OCI-LY1 (cell line): ENCODE data around the gene ACHE.

Experiments used
- EZH2 ChIP-seq: fragments of 200-600 bp; sonication (generic), shearing (Covaris generic); IDR thresholded peaks from 2 replicates; pipeline ENCODE4 v1.8.0; 2017; ENCODE audit warnings: borderline replicate concordance, mixed run types, mild to moderate bottlenecking, antibody characterized with exemption, low read length, moderate library complexity, mixed read lengths
- TF ChIP-seq, protein P1 (sequence below): fragments of 200-600 bp; sonication (generic), shearing (Covaris generic); IDR thresholded peaks from 2 replicates; pipeline ENCODE4 v1.5.1; 2017; ENCODE audit warnings: mild to moderate bottlenecking, antibody characterized with exemption, low read length, moderate library complexity, mixed read lengths

DNA sequence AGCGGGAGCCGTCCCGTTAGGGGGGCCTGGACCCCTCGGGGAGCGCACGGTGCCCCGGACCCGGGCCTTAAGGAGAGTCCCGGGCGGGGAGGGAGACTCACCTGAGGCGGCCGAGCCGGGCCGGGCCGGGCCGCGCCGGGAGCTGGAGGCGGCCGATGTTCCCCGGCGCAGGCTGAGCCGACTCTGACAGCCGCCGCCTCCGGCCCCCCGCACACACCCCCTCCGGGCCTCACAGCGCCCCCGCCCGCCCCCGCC, at the start of gene ACHE:
- no peak for TF ChIP-seq EZH2
- TF ChIP-seq, protein P1, sequence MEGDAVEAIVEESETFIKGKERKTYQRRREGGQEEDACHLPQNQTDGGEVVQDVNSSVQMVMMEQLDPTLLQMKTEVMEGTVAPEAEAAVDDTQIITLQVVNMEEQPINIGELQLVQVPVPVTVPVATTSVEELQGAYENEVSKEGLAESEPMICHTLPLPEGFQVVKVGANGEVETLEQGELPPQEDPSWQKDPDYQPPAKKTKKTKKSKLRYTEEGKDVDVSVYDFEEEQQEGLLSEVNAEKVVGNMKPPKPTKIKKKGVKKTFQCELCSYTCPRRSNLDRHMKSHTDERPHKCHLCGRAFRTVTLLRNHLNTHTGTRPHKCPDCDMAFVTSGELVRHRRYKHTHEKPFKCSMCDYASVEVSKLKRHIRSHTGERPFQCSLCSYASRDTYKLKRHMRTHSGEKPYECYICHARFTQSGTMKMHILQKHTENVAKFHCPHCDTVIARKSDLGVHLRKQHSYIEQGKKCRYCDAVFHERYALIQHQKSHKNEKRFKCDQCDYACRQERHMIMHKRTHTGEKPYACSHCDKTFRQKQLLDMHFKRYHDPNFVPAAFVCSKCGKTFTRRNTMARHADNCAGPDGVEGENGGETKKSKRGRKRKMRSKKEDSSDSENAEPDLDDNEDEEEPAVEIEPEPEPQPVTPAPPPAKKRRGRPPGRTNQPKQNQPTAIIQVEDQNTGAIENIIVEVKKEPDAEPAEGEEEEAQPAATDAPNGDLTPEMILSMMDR: no peak
